ENCODE results near the gene ANAPC16. TPM values are rescaled to one million over a fixed set of nuclear protein-coding genes. Genes with fewer than 3 reads are reported as not detected.

ANAPC16 gene
- total RNA-seq, 1 experiment from 2014 or later, result 71.1 TPM

DNA sequence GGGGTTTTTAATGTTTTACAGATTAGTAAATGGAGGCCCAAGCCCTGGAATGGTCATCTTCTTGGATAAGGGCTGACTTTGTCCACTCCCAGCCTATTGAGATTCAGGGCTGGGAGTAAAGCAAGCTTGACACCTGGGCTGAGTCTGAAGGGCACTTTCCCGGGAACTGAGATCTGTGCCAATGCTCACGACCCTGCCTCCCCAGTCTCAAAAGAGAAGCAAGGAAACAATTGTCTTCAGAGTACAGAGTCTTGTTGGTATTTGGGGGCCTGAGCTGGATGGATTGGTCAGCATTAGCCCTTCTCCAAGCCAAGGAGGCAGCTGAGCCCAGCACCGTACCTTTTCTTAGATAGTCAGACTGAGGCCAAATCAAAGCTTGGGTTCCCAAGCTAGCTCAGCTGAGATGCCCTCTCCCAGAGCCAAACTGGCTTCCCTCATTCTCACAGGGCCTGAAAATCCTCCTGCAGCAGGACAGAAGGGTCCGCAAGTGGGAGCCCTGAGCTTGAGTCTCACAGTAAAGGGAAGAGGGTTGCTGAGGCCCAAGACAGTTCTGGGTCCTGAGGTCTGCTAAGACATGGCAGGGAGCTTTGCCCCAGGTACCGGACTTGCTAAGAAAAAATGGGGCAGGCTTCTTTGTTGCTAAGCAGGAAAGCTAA, 61.7 kb downstream of the ANAPC16 start:
- H3K9me2 ChIP-seq (ENCODE audit: insufficient read depth), result no peaks in the 10 kb centered on the region
- no peak overlapping the region for H3K4me3 ChIP-seq (replicated peaks in 1 of 2; ENCODE audit: low read depth in 1 of 2, low read length in 2 of 2)
- H3K27ac ChIP-seq (ENCODE audit: low read depth, low read length), result peak overlapping the region; percentile 90; the same call in 1 of the 2 replicates
- H3K79me2 ChIP-seq (ENCODE audit: insufficient read depth, low read length), result peaks cover 19% of the 10 kb centered on the region
- peaks cover 33 to 61% of the 10 kb centered on the region in 2 experiments for H3K4me1 ChIP-seq (ENCODE audit: control insufficient read depth in 1 of 2, insufficient read depth in 2 of 2, low read length in 2 of 2)
- no peak for ATAC-seq
- ChIA-PET CTCF (interaction anchor here (0.6 to 3.6 kb wide), 8 partner anchors 12 to 1890 kb away, joined by 3 to 17 read pairs (median 4); no protein-coding TSS in a partner anchor), POLR2A (interaction anchor here (0.6 to 13.5 kb wide), 8 partner anchors 14 to 426 kb away, joined by 3 to 371 read pairs (median 6); partner anchors contain the start of gene PSAP), RAD21 (ENCODE audit: low non-redundant PET in 1 of 2, low total read pairs in 2 of 2, uncharacterized antibody in 2 of 2, unreplicated experiment in 2 of 2) (interaction anchor here (0.5 to 1.2 kb wide), 3 partner anchors 43 to 54 kb away, joined by 3 to 4 read pairs (median 3); no protein-coding TSS in a partner anchor)
- no peaks in the 10 kb centered on the region for H3K9me3 ChIP-seq (ENCODE audit: control insufficient read depth in 1 of 2, insufficient read depth in 1 of 2, low read depth in 1 of 2, low read length in 2 of 2)
- no peak for DNase-seq (ENCODE audit: low read depth, low spot score)
- no peak overlapping the region for H3K4me2 ChIP-seq (ENCODE audit: low read length)
- H4K20me1 ChIP-seq (ENCODE audit: insufficient read depth), result no peaks in the 10 kb centered on the region
- no peaks in the 10 kb centered on the region for H3K27me3 ChIP-seq (ENCODE audit: insufficient read depth, low read length)
- intact Hi-C loops (cut with micrococcal nuclease), result loop anchor here (2.0 kb wide), 3 partner anchors 43 to 59 kb away; no protein-coding TSS in a partner anchor
- H2AFZ ChIP-seq (ENCODE audit: low read depth, low read length, poor library complexity, severe bottlenecking), result no peak overlapping the region
- TF ChIP-seq POLR2A (IDR thresholded peaks at IDR 0.05; ENCODE audit: borderline replicate concordance, extremely low read depth, insufficient read depth, insufficient read length), result no peak
- TF ChIP-seq SIN3A (IDR thresholded peaks at IDR 0.05; ENCODE audit: low read depth), result no peak
- TF ChIP-seq, protein P1, sequence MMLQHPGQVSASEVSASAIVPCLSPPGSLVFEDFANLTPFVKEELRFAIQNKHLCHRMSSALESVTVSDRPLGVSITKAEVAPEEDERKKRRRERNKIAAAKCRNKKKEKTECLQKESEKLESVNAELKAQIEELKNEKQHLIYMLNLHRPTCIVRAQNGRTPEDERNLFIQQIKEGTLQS (IDR thresholded peaks at IDR 0.05), result no peak
- no peak for TF ChIP-seq EZH2phosphoT487 (IDR thresholded peaks at IDR 0.05; ENCODE audit: borderline replicate concordance)
- TF ChIP-seq, protein P2, sequence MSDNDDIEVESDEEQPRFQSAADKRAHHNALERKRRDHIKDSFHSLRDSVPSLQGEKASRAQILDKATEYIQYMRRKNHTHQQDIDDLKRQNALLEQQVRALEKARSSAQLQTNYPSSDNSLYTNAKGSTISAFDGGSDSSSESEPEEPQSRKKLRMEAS (IDR thresholded peaks at IDR 0.05), result no peak
- no peak for TF ChIP-seq CBX3 (IDR thresholded peaks at IDR 0.05; ENCODE audit: low read depth)
- TF ChIP-seq SP1 (IDR thresholded peaks at IDR 0.05; ENCODE audit: low read depth), result no peak
- no peak for TF ChIP-seq RAD21 (IDR thresholded peaks at IDR 0.05; ENCODE audit: low read depth)
- TF ChIP-seq, protein P3, sequence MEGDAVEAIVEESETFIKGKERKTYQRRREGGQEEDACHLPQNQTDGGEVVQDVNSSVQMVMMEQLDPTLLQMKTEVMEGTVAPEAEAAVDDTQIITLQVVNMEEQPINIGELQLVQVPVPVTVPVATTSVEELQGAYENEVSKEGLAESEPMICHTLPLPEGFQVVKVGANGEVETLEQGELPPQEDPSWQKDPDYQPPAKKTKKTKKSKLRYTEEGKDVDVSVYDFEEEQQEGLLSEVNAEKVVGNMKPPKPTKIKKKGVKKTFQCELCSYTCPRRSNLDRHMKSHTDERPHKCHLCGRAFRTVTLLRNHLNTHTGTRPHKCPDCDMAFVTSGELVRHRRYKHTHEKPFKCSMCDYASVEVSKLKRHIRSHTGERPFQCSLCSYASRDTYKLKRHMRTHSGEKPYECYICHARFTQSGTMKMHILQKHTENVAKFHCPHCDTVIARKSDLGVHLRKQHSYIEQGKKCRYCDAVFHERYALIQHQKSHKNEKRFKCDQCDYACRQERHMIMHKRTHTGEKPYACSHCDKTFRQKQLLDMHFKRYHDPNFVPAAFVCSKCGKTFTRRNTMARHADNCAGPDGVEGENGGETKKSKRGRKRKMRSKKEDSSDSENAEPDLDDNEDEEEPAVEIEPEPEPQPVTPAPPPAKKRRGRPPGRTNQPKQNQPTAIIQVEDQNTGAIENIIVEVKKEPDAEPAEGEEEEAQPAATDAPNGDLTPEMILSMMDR (IDR thresholded peaks at IDR 0.05 in 2 of 3, conservative IDR thresholded peaks at IDR 0.05 in 1 of 3; ENCODE audit: borderline replicate concordance in 1 of 3, insufficient read depth in 1 of 3, low read depth in 2 of 3, low read length in 2 of 3), result no peak
- no peak for TF ChIP-seq EZH2 (IDR thresholded peaks at IDR 0.05)
- TF ChIP-seq JUND (IDR thresholded peaks at IDR 0.05), result no peak
- no peak for TF ChIP-seq ZNF274 (IDR thresholded peaks at IDR 0.05; ENCODE audit: low read depth, low read length)
- TF ChIP-seq POLR2AphosphoS5 (IDR thresholded peaks at IDR 0.05; ENCODE audit: low read depth, low read length), result no peak
- no peak for TF ChIP-seq ZFX (IDR thresholded peaks at IDR 0.05)
- no peak for TF ChIP-seq TCF7L2 (IDR thresholded peaks at IDR 0.05; ENCODE audit: borderline replicate concordance, extremely low read depth, insufficient read depth, insufficient read length)
- no peak for TF ChIP-seq SRF (IDR thresholded peaks at IDR 0.05; ENCODE audit: low read depth)
- no peak for TF ChIP-seq EGR1 (IDR thresholded peaks at IDR 0.05; ENCODE audit: low read depth)
- no TSS peak for BruUV-seq (replicated peaks)
- H3K9ac ChIP-seq (ENCODE audit: low read length), result no peak overlapping the region
- peaks cover 8 to 13% of the 10 kb centered on the region in 2 experiments; a peak in 2 of 4 replicates for H3K36me3 ChIP-seq (ENCODE audit: control insufficient read depth in 1 of 2, insufficient read depth in 2 of 2, low read length in 2 of 2)
